G401 (cell line): ENCODE measurements around the gene RGPD5. TPM values are rescaled to one million over a fixed set of nuclear protein-coding genes. Genes with fewer than 3 reads are reported as not detected.
"Not testable (repeated sequence)": the region's sequence is repeated elsewhere in the genome, so short reads cannot be mapped to it uniquely, and the experiment has no call there.

Experiments used
- DNase-seq: peaks from one replicate; pipeline ENCODE4 v3.0.0-alpha.2; 2015; ENCODE audit warnings: low spot score
- in situ Hi-C: cut with HindIII; loops from 2 replicates; pipeline ENCODE4 v1.10.0; 2016; ENCODE audit warnings: low sequenced_read_pairs, mixed read lengths
- total RNA-seq: library from RNA; depleted of rRNA; stranded (reverse); fragments of >200 nt; shearing (Covaris generic); gene quantifications from 2 replicates; pipeline ENCODE4 v1.2.3, GENCODE V29; 2014; rRNA removed

The RGPD5 gene
- 9.8 and 18.2 TPM in 2 replicates for total RNA-seq

DNA sequence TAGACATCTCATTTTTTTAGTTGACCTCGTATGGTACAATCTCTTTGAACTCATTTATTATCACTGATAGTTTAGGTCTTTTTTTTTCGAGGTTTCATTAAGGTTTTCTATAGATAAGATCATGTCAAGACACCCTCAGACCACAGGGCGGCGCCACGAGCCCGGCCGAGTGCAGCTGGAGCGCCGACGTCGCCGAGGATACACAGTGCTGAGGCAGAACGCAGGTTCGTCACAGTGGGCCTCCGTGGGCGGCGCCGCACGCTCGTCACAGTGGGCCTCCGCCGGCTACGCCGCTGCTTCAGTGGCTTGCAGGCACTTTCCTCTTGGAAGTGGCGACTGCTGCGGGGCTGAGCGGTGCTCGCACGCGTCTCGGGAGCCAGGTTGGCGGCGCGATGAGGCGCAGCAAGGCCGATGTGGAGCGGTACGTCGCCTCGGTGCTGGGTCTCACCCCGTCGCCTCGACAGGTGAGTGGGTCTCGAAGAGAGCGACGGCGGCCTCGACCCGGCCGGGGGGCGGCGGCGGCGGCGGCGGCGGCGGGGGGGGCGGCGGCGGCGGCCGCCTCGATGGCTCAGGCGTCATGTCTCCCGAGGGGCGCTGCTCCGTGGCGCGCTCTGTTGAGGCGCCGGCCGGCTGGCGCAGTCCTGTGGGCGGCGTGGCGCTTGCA lies at the start of gene RGPD5:
TSS of gene RGPD5 (plus strand) at position 232 of the 664 bp plus-strand sequence. CDS start at position 393, 161 bp downstream.
- DNase-seq, in situ Hi-C loops: not testable (repeated sequence)

DNA sequence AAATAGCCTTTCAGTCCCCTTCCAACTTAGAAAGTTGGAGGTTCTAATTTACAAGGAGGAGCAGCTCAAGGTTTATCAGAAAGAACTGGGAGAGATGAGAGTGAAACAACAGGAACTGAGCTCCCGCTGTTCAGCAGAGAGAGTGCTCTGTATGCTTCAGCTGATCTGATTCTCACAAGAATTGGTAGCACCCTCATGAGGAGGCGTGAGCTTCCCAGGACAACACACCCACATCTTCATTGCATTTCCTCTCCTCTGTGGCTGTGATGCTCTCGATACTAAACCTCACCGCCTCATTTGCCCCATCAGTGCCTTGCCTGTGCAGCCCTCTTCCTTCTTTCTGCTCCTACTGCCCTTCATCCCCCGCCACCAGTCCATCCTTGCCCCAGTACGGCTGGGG lies 42.5 kb upstream of the RGPD5 start:
- DNase-seq, in situ Hi-C loops: not testable (repeated sequence)

GRCh38 chr2:109757163-109757824 lies 36.8 kb upstream of the RGPD5 start:
- DNase-seq, in situ Hi-C loops: not testable (repeated sequence)

- in situ Hi-C loops, result not testable (repeated sequence)
These were observed 33.7 kb upstream of the RGPD5 start for GRCh38 chr2:109760265-109761042.

DNA sequence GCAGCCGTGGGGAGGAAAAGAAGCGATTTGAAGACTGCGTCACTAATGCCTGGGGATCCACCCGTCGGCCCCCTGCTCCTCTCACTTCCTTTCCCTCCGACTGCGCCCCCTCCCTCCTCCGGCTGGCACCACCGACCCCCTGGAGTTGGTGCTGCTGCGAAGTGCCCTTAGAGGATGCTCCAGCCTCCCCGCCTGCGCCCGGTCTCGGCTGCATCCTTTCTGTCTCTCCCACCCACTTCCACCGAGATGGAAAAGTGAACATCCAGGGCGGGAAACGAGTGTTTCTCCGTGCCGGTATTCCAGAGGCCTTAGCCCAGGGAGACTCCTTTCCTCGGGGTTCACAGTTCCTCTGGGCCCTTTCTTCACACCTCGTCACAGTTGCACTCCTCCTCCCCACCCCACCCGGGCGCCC lies 33.1 kb upstream of the RGPD5 start:
- in situ Hi-C loops, result not testable (repeated sequence)

More at GRCh38 chr2:109760265-109761042, 33.7 kb upstream of the RGPD5 start:
- not testable (repeated sequence) for DNase-seq

GRCh38 chr2:109761976-109762375 lies 32.1 kb upstream of the RGPD5 start:
- in situ Hi-C loops, DNase-seq: not testable (repeated sequence)

More for the DNA sequence above, 33.1 kb upstream of the RGPD5 start:
- DNase-seq, result not testable (repeated sequence)

- in situ Hi-C loops, DNase-seq: not testable (repeated sequence)
These were observed 28.0 kb upstream of the RGPD5 start for GRCh38 chr2:109766074-109766473.

DNA sequence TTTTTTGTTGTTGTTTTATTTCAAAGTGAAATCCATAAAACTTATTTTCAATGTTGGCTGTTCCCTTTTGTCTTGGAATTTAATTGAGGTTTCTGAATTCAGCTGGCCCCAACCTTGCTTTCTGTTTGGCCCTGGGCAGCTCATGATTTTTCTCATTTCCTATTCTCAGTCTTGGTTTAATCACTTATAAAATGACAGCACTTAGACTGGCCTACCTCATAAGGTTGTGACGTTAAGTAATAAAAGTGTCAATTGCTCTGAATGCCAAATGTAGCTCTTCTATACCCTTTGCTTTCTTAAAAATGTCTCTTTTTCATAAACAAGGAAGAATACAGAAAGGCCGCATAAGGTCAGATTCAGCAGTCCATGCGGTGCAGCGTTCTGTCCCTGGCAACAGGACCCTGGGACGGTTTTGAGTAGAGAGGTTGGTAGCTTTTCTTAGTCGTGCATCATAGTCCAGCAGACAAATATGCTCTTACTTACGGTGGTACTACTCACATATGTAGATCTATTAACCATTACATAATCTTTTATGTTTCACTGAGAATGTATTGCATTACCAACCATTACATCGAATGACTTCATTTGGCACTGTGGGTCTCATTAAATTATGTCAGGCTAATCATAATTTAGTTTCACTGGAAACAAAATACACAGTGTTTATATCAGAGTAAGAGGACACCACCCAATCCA lies 27.1 kb upstream of the RGPD5 start:
- DNase-seq, in situ Hi-C loops: not testable (repeated sequence)

DNA sequence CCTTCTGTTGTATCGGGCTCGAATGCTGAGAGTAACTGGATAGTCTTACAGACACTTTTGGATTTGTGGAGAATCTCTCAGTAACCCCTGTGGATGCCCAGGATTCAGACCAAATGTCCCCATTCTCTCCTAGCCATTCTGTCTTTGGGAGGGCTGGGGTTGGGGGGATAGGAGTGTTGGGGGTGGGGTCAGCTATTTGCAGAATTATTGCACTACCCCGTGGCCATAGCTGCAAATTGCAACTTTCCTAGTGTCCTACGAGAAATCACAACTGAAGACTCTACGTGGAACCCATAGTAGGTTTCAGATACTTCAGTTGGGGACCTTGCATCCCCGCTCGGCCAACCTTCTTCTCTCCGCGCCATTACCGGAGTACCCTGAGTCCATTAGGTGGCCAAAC lies 25.2 kb upstream of the RGPD5 start:
- in situ Hi-C loops, DNase-seq: not testable (repeated sequence)

- DNase-seq, in situ Hi-C loops: not testable (repeated sequence)
These were observed 15.0 kb upstream of the RGPD5 start for GRCh38 chr2:109779118-109779517.

DNA sequence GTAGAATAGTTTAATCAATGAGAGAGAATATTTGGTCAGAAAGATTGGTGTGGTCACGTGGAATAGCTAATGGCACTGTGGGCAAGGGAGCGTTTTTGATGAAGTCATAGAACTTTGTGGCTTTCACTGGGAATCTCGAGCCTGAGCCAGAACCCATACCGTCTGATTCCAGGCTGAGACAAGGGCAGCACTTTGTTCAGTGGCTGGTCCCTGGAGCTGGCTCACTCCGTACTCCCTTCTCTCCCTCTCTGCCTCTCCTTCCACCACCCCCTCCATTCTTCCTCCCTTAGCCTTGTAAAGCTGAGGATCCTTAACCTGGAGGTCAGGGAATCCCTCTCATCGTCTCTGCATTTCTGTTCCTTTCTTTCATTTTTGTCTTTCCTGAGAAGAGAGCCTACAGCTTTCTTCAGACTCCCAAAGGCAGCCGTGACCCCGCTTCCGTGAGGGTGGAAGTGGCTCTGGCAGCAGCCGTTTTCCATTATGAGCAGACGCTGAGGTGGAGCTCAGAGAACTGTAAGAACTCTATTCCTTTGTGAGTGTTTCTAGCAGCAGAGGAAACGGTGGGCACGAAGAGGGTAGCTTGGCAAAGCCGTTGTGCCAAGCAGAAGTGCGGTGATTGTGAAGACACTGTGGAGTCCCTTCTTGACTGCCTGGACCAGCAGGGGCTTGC lies 12.8 kb upstream of the RGPD5 start:
- DNase-seq, in situ Hi-C loops: not testable (repeated sequence)

DNA sequence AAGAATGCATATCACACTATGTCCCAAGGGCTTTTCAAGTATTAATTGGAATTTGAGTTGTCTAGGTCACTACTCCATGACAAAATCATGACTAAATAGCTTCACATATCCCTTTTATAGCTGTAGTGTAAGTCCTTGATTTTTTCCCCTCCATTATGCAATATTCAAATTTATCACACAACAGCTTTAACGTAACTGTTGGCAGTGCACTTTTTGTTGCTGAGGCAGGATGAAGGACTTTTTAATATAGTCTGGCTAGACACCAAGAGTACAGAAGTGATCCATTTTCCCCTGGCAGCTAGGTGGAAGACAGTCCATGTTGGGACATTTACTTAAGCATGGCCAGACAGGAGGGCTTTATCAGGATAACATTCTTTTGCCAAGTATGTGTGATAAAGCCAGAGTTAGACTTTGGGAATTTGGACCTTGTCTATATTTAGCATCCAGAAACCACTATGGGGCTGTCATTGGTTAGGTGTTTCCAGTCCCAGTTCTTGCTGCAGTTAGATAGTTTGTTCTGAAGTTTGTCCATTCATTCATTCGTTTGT lies 11.6 kb upstream of the RGPD5 start:
- DNase-seq, in situ Hi-C loops: not testable (repeated sequence)

DNA sequence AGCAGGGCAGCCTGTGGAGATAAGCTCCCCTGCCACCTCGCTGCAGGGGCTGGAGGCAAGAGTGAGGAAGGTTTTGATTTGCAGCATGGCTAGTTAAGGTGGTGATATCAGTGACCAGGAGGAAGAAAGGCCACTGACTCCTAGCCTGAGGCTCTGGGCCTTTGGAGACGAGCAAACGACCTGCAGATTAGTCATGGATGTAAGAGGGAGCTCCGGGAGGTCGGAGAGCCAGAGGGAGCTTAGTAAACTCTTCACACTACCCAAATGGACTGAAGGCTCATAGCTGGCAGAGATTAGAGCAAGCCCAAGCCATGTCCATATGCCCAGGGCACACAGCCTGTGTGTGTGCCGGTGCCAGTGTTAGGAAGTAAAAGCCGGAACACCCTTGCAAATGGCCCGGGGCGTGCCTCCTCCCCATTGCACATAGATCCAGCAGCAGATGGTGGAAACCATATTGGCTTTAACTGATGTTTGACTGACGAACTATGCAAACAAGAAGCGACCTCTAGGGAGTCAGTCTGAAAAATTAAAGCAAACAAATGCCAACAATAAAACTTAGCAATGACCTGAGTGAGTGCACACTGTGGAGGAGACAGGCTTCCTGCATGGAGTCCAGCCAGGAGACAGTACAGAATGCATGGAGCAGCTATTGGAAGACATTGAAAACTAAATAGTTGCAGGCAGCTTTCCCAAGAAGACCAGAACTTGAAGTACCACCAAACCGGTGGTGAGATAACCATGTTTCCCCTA lies 2.4 kb upstream of the RGPD5 start:
- DNase-seq, in situ Hi-C loops: not testable (repeated sequence)

DNA sequence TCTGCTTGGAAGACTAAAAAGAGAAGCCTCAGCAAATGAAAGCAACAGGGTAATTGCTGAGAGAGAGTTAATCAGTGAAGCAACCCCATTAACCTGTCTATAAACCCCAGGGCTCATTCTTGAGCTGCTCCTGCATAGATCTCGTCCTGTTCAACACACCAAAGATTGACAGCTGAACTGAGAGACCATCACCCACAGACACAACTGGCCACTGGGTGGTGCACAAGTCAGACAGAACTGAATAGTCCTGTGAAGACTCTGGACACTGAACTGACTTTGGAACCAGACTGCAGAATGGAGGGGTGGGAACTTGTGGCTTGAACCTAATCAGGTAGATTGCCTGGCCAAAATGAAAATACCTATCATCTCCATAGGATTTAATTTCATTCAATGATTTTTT lies 1.4 kb upstream of the RGPD5 start:
- DNase-seq, in situ Hi-C loops: not testable (repeated sequence)

- DNase-seq, in situ Hi-C loops: not testable (repeated sequence)
These were observed 77.1 kb downstream of the RGPD5 start for GRCh38 chr2:109871129-109871751.

DNA sequence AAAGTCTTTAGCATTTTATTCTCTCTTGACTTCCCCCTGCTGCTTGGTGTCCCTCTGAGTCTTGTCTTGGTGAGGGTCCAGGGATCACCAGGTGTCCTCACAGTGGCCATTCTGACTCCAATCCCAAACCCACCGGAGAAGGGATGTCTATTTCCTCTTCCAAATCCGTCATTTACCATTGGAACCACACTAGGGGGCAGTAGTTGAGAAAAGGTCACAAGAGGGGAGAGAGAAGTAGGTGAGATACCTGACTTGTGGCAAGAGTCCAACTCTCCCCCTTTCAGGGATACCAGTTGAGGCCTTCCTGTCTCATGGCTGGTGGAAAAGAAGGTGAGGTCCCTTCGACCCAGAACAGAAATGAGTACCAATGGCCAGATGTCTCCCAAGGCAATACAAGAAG lies 82.5 kb downstream of the RGPD5 start:
- DNase-seq, in situ Hi-C loops: not testable (repeated sequence)

DNA sequence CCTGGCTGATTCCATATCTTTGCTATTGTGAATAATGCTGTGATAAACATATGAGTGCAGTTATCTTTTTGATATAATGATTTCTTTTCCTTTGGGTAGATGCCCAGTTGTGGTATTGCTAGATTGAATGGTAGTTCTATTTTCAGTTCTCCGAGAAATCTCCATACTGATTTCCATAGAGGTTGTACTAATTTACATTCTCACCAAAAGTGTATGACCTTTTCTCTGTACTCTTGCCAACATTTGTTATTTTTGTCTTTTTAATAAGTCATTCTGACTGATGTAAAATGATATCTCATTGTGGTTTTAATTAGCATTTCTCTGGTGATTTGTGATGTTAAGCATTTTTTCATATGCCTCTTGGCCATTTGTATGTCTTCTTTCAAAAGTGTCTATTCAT lies 88.0 kb downstream of the RGPD5 start:
- DNase-seq, in situ Hi-C loops: not testable (repeated sequence)
